AML-193 (cell line): Measurements from ENCODE around the gene PLEKHH2.

Experiments
- DNase-seq, 2 experiments: peaks; one replicate each; lab custom pipeline; 2025; lab: John Stamatoyannopoulos, UW

PLEKHH2 gene

DNA sequence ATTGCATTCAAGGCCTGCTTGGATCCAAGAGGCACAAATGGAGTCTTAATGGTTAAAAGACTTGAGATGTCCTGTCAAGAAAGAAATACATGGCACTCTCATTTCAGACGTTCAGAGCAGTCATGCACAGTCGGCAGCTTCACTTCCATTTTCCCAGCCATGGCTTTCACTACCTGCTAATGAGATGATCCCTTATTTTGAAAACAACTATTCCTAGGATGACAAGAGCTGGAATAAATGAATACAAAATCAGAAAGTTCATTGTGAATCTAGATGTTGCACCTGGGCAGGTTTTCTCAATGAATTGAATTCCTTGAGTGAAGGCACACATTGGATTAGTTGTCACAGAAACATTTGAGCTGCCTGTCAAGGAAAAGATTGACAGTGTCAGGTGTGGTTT, 175.9 kb downstream of the PLEKHH2 start:
- DNase-seq: no peak

DNA sequence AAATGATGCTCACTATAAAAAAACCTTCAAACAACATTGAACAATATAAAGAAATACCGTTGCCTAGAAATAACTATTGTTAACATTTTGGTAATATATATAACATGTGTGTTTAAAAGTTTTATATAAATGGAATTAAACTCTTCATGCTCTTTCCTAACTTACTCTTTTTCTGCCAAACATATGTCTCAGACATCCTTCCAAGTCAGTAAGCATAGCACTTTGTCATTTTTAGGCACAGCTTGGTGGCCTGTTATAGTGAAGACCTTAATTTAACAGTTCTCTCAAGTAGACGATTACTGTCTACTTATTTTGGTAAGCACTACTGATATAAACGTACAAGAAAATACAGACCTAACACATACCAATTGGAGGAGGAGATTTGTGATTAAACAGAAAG, 177.7 kb downstream of the PLEKHH2 start:
- DNase-seq: no peak
